ENCODE results near the gene MEIS1.

The MEIS1 gene

GRCh38 chr2:66574701-66575624, 140.0 kb downstream of the MEIS1 start:
- peak in 8 of 10 donors; percentile 27 to 86 (median 49) for DNase-seq
- intact Hi-C loops (cut with DNase I), result loop anchor here (1.0 kb wide), 2 partner anchors 142 to 146 kb away; no protein-coding TSS in a partner anchor

DNA sequence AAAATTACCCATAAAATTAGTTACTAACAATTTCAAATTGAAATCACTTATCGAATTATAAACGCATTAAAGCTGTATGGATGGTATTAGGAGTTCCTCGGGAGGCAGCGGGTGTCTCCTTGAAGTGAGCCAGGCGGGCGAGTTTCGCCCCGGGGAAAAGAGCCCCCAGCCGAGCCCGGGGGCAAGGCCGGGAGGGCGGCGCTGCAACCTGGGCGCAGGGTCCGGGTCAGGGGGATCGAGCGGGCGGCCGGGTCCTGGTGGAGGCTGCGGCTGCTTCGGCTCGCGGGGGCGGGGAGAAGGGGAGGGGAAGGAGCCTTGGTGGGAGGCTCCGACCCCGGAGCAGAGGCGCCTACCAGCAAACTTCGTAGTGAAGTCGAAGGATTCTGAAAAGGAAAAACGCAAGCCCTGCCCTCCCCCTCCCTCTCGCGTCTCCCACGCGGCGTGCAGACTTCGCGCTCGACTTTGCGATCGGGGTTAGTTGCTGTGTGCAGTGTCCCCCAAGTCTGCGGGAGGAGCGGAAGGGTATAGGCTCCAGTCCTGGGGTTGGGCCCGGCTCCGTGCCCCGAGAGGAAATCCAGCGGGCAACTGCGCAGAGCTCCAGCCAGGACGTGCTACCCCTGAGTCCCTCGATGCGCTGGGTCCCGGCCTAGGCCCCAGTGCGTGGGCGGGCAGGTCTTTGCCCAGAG, 140.8 kb downstream of the MEIS1 start:
- peak in 2 of 10 donors; percentile 24 to 69 for DNase-seq
- intact Hi-C loops (cut with DNase I), result loop anchor here (1.0 kb wide), 2 partner anchors 142 to 146 kb away; no protein-coding TSS in a partner anchor

DNA sequence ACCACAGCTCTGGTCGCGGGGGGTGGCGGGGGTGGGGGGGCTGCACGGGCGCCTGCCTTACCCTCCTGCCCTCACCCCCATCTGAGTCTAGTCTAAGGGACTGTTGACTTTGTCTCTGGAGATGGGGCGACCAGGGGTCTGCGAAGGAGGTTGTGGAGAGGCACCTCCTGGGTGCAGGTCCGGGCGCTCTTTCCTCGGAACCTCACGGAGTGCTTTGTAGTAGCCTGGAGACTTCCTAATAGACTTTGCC, 141.3 kb downstream of the MEIS1 start:
- intact Hi-C loops (cut with DNase I), result no loop called here
- peak in 1 of 10 donors; percentile 83 for DNase-seq

DNA sequence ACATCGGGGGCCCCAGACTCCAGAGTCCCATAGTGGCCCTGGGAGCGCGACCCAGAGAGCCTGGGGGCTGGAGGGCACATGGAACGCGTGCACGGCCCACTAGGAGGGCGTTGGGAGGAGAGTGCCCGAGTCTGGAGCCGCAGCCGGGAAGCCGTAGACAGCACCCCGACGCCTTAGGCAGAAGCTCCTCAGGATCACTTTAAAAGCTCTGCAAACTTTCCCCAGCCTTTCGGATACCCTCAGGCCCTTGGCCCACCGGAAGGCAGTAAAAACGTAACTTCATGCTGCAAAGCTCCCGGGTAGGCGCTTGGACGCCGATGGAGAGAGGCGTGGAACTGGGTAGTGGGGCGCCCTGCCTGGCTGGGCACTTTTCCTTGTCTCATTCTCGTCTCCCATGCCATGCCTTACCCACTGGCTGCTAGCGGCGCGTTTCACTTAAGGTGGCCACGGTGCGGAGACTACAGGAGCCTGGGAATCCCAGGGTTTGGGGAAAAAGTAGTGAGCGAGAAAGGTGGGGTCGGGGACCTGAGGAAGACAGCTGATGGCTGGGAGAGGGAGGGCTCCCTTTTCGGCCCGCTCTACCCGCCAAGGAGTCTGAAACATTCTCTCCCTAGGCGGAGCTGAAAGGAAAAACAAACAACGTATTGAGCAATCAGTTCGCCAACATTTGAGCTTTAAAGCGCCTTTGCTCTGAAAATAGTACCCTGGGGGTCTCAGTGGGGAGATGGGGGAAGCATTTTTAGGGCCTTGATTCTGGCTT, 141.8 kb downstream of the MEIS1 start:
- intact Hi-C loops (cut with DNase I), result no loop called here
- peak in 2 of 10 donors; percentile 19 to 74 for DNase-seq

GRCh38 chr2:66577321-66578053, 142.6 kb downstream of the MEIS1 start:
- DNase-seq, result peak in 1 of 10 donors; percentile 67
- intact Hi-C loops (cut with DNase I), result no loop called here

- intact Hi-C loops (cut with DNase I), result no loop called here
- DNase-seq, result peak in 1 of 10 donors; percentile 66
Measured at GRCh38 chr2:66578054-66578686, 143.2 kb downstream of the MEIS1 start.

- intact Hi-C loops (cut with DNase I), result no loop called here
- no peak for DNase-seq
Measured at GRCh38 chr2:66578687-66579106, 143.8 kb downstream of the MEIS1 start.

DNA sequence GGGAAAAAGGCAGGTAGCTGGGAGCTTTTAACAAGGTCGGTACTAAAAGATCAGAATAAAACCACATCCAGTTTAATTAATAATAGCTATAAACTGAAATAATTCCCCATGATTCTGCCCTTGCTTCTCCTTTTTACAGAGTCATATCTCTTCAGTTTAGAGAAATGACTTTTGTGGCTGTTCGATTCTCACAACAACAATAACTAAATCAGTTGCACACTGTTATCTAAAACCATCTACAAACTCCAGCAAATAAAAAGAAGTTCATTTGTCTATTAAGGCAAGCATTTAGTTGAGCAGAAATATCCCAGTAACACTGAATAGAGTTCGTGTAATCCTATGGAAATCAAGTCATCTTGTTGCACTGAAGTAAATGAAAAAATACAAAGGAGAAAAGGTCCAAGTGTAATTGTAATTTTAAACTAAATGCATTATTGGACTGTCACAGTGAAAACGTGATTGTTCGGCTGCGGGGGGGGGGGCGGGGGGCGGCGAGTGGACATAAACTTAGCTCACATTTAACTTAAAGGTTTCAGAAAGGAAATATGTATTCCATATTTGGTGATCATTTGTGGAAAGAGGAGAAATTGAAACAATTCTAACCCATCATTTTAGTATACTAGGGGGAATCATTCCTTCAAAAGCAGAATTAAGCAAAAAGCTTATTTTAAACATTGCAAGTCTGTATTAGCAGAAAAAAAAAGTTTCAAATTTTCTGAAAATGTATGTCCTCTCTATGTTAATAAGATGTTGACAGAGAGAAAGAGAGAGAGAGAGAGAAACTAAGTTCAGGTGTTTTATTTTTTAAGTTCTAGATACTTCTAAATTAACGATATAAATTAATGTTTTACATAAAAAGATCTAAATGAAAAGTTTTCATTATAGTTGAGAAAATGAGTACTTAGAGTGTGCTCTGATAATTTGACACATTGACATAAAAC, 144.5 kb downstream of the MEIS1 start:
- DNase-seq, result no peak
- intact Hi-C loops (cut with DNase I), result no loop called here

DNA sequence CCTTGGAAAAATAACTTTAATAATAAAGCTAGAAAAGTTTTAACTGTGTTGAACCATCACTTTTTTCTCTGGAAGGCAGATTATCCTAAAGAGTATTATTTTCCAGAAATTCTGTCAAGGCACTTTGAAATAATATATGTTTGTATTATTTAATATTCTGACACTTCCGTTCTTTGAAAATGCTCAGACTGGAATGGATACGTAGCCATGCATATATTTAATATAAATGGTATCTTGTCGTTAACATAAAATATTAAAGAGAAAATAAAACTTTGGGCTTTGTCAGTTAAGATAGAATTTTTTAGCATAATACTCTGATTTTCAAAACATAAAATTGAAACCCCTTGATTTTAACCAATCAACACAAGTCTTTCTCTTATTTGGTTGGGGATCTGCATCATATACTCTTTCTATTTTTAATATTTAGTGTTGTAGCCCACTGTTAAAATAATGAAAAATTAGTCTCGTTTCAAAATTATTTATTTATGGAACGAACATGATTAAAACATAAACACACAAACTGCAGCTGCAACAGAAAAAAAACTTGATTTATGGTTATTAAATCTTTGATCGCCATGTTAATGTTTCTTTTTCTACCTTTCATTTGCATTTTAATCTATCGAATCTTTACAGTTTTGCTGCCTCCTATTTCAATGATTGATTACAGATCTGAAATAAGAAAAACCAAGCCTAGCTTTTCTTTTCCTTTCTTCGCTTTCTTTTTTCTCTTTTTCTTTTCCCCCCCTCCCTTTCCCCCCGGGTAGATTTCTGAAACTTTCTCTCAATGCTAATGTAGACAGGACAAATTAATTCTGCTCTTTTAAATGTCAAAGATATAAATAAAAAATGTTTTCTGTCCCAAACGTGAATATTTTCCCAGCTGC, 145.5 kb downstream of the MEIS1 start:
- intact Hi-C loops (cut with DNase I), result no loop called here
- DNase-seq, result no peak

DNA sequence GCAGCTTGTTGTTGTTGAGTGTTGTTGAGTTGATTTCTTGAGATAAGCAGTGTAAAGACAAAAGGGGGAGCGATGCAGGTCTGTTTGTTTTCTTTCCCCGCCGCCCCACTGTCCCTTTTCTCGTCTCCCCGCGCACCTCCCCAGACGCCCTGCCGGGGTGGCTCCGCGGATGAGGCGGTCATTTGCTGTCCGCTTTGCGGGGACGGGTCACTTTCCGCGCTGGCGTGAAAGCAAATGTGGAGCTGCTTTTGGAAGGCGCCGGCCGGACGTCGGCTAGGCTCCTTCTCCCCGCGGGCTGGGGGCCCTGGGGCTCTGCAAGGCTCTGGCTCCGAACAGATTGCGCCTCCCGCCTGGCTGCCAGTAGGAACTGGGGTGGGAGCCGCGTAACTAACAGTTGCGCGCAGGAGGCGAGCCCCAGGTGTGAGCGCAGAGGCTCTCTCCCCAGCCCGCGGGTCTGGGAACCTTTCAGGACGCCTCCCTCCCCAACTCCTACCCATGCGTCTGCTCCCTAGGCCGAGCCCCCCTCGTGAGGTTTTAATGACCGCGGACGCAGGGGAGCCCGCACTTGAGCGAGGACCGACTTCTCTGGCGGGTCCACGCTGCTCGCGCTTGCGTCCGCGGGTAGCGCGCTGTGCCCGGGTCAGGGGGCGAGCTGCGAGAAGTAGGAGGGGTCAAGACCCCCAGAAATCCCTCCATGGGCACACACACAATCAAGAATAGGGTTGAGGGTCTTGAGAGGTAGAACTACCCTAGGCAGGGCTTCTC, 146.6 kb downstream of the MEIS1 start:
- DNase-seq, result peak in 1 of 10 donors; percentile 56
- intact Hi-C loops (cut with DNase I), result no loop called here

DNA sequence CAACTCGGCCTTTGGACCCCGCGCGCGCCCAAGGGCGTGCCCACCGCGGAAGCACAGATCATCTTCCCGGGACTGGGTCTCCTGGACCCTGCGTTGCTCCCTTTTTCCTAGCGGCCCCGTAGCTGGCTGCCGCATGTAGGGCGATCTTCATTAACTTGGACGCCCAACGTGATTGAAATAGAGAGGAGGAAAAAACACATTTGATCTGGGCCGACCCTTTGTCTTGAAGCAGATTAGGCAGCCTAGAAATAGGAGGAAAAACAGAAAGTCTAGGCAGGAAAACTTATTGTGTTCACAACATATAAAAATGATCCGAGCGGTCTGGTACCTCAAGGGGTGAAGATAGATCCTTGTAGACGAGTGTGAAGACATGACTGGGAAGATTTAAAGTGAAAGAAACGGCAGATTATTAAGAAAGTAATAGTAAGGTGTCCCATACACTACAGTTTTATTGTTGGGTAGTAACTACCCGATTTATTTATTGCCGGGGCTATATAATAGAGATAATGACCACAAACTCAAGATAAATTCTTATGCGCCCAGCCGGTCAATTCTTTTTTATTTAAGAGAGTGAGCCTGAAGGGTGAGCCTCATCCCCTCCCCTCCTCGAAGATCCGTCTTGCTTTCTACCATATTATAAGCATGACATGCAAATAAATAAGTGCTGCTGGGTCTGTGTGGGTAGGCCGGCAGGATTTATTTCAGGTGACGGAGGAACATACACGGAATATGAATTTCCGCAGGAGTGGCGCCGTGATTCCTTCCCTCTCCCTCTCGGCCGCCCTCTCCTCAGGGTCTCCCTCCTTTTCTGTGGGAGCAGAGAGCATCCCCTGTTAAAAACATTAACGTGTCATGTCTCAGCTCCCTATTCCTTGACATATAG, 147.4 kb downstream of the MEIS1 start:
- peak in 1 of 10 donors; percentile 67 for DNase-seq
- intact Hi-C loops (cut with DNase I), result no loop called here

DNA sequence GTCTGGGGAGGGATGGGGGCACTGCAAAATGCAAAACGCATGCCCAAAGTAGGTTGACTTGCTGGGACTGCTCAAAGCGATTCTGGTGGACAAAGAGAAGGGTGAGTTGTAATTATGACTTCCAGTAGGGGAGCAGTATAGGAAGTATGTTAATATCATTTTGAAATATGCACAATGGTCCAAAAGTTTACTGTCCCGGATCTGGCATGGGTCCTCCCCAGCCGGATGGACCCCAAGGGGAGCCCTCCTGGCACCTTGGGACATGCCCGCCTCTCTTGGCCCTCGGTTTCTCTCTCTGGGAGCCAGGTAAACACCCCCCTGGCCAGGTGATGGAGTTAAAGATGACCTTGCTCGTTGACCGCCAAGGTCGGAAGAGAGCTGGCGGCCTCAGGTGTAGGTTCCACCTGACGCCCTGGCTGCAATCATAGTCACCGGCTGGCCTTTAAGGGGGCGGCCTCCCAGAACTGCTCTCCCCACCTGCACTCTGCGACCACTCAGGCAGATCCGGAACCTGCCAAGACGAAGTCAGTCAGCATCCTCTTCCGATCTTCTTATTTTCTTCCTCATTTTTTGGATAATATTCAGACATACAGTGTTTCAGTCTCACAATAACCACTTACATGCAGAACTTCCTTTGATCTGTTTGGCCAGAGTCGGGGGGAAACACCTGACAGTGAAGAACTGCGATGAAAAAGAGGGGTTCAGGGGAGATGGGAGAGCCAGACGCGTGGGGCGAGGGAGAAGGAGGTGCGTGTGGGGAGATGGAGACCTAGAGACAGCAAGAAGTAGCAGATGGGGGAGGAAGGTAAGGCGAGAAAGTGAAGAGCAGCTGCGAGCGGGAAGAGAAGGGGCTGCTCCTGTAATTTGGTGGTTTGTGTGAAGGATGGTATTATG, 148.3 kb downstream of the MEIS1 start:
- DNase-seq, result peak in 1 of 10 donors; percentile 50
- intact Hi-C loops (cut with DNase I), result no loop called here

DNA sequence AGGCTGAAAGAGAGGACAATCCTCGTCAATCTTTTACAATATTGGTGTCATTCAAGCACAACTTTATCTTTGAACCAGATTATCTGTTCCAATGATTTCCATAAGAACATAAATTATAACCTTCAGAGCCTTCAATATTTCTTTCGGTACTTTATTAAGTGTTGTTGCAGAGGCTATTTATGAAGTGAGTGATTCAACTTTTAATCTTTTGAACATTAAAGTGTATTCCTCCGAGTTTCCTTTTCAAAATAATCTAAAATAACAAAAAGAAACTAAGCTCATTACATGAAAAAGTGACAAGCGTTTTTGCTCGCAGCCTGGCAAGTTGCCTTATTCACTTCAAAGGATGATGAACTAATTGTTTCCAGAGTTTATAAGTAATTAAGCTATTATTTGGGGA, 149.0 kb downstream of the MEIS1 start:
- intact Hi-C loops (cut with DNase I), result no loop called here
- DNase-seq, result no peak

DNA sequence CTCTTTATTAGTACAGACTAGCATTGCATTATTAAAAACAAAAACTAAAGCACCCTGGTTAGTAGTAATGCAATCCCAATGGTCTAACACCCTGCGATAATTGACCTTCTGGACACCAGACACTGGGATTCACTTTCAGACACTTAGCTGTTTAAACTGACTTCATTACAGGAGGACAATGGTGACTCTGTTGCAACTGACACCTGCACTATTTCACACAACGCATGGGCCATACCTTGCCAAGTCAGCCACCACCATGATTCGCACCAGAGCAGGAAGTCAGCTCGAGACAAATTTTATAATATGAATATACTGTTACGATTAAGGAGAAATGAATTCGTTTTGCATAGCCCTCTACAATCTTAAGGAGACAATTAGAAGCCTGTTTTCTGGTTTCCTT, 150.7 kb downstream of the MEIS1 start:
- no peak for DNase-seq
- intact Hi-C loops (cut with DNase I), result no loop called here

GRCh38 chr2:66587216-66587615, 152.3 kb downstream of the MEIS1 start:
- intact Hi-C loops (cut with DNase I), result no loop called here
- DNase-seq, result no peak

All from posterior cingulate gyrus (tissue), 11 donors.